KBM-7 (cell line): ENCODE results near the gene NDUFA13.
"Not testable (repeated sequence)": the region's sequence is repeated elsewhere in the genome, so short reads cannot be mapped to it uniquely, and the experiment has no call there.

Experiments used
- DNase-seq: peaks from one replicate; pipeline ENCODE4 v3.0.0-alpha.2; 2015
- in situ Hi-C: fragments of 300-500 bp; cut with MboI; formaldehyde crosslinking; loops from 2 replicates; pipeline ENCODE4 v1.14.3; 2020; ENCODE audit warnings: low sequenced_read_pairs, low pct_unique_long_range_greater_than_20kb, mixed read lengths

The NDUFA13 gene

GRCh38 chr19:19515642-19516519 lies at the start of gene NDUFA13:
Gene NDUFA13, plus strand, starts transcription at chr19:19516225. Its CDS starts 14 bp downstream, at chr19:19516239.
- in situ Hi-C loops, result no loop called here
- DNase-seq, result peak; percentile 95

GRCh38 chr19:19468424-19469050 lies 47.5 kb upstream of the NDUFA13 start:
- in situ Hi-C loops, result no loop called here
- DNase-seq, result no peak

DNA sequence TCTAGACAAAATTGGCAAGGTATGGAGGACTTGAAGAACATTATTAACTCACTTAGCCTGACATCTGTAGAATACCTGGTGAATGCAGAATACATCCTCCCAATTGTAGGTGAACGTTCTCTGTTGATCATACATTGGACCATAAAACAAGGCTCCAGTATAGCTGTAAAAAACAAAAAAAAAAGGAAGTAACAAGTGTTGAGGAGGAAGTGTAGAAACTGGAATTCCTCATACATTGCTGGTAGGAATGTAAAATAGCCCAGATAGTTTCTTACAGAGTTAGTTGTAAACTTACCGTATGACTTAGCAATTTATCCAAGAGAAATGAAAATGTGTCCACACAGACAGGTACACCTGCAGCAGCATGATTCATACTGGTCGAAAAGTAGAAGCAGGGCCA lies 45.4 kb upstream of the NDUFA13 start:
- DNase-seq, result peak; percentile 39
- in situ Hi-C loops, result no loop called here

DNA sequence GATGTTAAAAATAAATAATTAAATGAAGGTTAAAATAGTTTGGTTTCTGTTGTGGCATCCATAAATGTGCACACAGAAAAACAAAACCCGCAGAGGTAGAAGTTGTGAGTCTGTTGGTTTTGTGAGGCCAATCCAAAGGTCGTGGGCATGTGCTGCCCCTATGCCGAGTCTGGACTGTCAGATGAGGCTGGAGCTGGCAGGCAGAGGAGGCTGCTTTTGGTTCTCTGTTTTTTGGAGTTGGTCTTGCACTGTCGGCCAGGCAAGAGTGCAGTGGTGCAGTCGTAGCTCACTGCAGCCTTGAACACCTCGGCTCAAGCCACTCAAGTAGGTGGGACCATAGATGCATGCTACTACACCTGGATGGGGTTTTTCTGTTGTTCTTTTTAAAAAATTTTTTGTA lies 44.3 kb upstream of the NDUFA13 start:
- DNase-seq, result no peak
- in situ Hi-C loops, result no loop called here

GRCh38 chr19:19472106-19472505 lies 43.9 kb upstream of the NDUFA13 start:
- DNase-seq, in situ Hi-C loops: not testable (repeated sequence)

DNA sequence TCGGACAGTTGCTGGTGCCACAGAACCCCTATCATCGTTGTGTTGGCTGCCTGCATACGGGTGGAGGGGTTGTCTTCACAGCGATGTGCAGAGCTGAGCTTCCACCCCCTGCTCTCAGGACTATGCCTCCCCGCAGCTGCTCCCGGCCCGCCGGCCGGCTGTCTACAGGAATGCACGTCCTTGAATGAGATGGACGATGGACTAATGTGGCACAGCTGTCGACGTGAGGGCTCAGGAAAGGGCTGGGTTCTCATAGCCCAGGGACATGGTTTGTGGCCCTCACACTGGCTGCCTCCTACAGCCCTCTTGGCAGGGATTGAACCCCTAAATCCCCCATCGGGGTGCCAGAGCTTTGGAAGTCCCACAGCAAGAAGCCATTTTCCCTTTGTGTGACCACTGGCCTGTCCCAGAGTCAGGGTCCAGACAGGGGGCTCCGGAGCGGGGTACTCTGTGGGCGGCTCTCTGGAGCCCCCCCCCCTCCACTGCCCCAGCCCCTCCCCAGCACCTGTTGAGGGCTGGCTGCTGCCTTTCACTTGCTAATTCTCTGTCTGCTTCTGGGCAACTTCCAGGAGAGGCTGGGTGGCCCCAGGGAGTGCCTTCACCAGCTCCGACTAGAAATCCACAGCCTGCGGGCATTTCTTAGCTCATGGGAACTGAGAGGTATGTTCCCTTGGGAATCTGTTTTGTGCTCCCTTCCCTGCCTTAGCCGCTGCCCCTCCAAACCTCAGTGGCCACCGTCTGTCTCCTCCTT lies 40.8 kb upstream of the NDUFA13 start:
- in situ Hi-C loops, result no loop called here

DNA sequence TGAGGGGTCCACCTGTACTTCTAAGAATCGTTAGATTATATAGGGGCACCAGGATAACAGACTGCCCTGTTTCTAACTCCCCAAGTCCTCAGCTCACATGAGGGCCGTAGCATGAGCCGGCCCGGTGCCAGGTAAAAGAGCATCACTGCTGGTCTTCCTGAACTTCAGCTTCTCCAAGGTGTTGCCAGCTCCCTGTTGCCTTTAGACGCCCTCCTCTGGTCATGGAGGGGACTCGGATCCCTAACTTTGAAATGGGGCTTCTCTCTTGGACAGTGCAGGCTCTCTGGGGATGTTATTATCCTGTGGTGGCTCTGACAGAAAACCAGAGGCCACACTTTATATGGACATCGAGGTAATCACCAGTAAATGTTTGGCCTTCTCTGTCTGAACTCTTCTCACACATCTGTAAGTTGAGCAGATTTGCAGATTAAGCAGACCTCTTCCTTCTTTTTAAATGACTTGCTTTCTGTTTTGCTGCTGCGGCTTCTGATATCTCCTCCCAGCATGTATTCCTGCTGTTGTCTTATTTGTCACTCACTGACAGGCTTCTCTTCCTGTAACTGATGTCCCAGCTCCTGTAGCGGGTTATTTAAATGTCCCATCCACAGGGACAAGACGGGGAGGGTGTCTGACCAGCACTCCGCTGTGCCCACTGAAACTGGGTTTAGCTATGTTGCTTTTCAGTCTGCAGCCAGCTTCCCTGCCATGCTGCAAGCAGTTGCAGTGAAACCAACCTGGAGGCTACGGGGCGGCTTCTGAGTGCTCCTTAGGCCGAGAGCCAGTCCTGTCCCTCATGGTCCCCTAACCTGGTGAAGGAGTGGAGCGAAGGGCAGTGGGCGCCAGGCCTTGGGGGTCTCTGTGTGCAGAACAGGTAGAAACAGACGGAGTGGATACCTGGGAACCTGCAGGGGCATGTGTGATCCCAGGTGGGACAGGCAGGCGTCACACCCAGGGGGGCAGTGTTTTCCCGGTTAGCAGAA lies 39.9 kb upstream of the NDUFA13 start:
- DNase-seq, result no peak
- in situ Hi-C loops, result no loop called here

More for the DNA sequence above, 40.8 kb upstream of the NDUFA13 start:
- no peak for DNase-seq

GRCh38 chr19:19477705-19478383 lies 38.2 kb upstream of the NDUFA13 start:
- DNase-seq, result no peak
- in situ Hi-C loops, result no loop called here

DNA sequence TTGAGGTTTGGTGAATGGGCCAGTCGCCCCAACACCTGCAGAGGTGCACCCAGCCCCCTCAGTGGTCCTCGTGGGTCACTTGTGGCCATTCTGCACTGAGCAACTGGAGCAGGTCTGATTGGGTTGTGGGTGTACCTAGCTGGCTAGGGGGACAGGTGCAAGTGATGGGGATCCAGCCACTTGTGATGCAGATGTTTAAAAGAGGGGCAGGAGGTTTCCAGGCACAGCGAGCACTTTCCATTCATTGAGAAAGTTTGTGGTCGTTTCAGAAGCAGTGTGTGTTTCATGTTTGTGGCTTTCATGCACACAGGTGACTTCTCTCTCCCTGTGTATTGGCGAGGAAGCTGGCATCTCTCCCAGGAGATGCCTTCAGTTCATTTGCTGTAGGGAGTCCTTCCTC lies 35.3 kb upstream of the NDUFA13 start:
- in situ Hi-C loops, result no loop called here
- DNase-seq, result no peak

DNA sequence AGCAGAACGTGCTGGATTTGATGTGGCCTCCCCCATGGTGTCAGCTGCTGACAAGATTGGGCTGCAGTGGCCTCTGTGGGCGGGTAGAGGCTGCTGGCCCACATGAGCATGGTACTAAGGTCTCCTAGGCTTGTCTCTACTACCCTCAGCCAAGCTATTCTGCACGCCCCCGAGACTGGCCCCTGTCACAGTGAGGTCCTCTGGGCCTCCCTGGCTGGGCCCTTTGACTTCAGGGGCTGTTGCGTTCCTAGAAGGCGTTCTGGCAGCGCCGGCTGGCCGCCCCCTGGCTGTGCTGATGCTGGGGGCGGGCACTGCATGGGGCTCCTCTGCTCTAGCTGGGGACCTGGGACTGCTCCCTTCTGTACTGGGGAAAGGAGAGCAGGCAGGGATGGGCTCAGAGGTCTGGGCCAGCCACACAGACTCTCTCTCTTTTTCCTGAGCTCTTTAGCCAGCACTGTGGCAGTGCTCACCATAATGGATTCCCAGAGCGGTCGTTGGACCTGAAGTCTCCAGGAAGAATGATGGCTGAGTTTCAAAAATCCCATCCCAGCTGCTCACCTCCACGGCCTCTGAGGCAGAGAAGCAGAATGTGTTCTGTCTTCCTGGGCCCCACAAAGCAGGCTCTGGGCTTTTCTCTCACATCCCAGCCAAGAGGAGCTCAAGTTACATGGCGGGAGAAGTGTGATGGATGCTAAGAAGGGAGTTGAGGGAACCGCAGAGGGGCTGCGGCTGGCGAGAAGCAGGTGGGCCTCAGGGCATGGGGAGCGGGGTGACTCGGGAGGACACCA lies 33.0 kb upstream of the NDUFA13 start:
- no peak for DNase-seq
- in situ Hi-C loops, result no loop called here

GRCh38 chr19:19485161-19485997 lies 30.6 kb upstream of the NDUFA13 start:
- DNase-seq, result no peak

GRCh38 chr19:19485998-19486290 lies 30.1 kb upstream of the NDUFA13 start:
- in situ Hi-C loops, result no loop called here
- DNase-seq, result no peak

More at GRCh38 chr19:19485161-19485997, 30.6 kb upstream of the NDUFA13 start:
- in situ Hi-C loops, result no loop called here

DNA sequence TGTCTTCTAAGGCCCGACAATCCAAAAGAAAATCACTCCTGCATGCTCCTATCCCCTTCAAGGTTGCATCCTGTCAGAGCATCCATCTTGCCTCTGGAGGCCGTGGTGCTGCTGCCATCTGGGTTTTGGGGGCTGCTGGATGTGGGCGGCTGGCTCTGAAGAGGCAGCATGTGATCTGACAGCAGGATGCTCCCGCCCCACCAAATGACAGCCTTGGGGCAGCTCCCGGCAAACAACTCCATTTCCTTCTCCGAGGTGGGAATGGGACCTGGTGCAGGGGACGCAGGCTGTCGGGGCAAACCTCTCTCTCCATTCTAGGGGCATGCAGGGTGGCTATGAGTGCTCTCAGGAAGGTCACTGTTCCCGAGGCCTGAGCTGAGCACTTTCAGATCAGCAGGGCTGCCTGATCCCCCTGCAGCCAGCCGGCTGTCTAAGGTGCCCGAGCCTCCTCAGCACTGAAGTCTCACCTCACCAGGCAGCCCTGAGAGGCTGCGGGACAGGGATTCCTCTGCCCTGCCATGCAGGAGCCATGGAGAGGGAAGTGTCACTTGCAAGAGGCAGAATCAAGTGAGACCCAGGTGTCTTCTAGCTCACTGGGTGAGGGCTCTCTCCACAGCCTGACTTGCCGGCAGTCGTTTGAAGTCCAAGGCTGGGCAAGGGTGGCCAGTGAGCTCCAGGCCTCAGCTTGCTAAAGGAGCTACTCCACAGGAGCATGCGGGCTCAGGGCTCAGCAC lies 29.5 kb upstream of the NDUFA13 start:
- DNase-seq, result no peak
- in situ Hi-C loops, result no loop called here

- no peak for DNase-seq
- in situ Hi-C loops, result no loop called here
These were observed 28.7 kb upstream of the NDUFA13 start for GRCh38 chr19:19487077-19487949.
